Measurements from ENCODE around the gene HSCB. TPM values are rescaled to one million over a fixed set of nuclear protein-coding genes. Genes with fewer than 3 reads are reported as not detected.
"Not testable (repeated sequence)": the region's sequence is repeated elsewhere in the genome, so short reads cannot be mapped to it uniquely, and the experiment has no call there.

The HSCB gene
- total RNA-seq, 4 donors from 2014 or later: 14.2 to 28.1 (median 20.5) TPM

- TF ChIP-seq CTCF (IDR thresholded peaks at IDR 0.05) (no peak), EP300 (IDR thresholded peaks at IDR 0.05) (no peak), POLR2A (IDR thresholded peaks at IDR 0.05) (no peak), POLR2AphosphoS5 (IDR thresholded peaks at IDR 0.05) (no peak)
- no peaks in the 10 kb centered on the region for H3K36me3 ChIP-seq
- no peak overlapping the region for H3K27ac ChIP-seq
- no peaks in the 10 kb centered on the region for H3K9me3 ChIP-seq
- H3K27me3 ChIP-seq: no peaks in the 10 kb centered on the region
- H3K4me3 ChIP-seq: no peak overlapping the region
- DNase-seq (ENCODE audit: low spot score in 2 of 2): no peak
- 94% methylated on average over 6 of the region's 6 CpGs for WGBS
- no peaks in the 10 kb centered on the region for H3K4me1 ChIP-seq
These were observed 7.4 kb upstream of the HSCB start for GRCh38 chr22:28734393-28734792.

GRCh38 chr22:28736301-28737155, 5.3 kb upstream of the HSCB start:
- no peak overlapping the region for H3K27ac ChIP-seq
- no peak overlapping the region for H3K4me3 ChIP-seq
- WGBS: 74% methylated on average over 7 of the region's 7 CpGs
- no peaks in the 10 kb centered on the region for H3K9me3 ChIP-seq
- no peaks in the 10 kb centered on the region for H3K27me3 ChIP-seq
- DNase-seq (ENCODE audit: low spot score in 2 of 2): no peak
- TF ChIP-seq POLR2A (IDR thresholded peaks at IDR 0.05) (no peak), EP300 (IDR thresholded peaks at IDR 0.05) (no peak), POLR2AphosphoS5 (IDR thresholded peaks at IDR 0.05) (no peak), CTCF (IDR thresholded peaks at IDR 0.05) (no peak)
- H3K4me1 ChIP-seq: peaks cover 8% of the 10 kb centered on the region
- H3K36me3 ChIP-seq: no peaks in the 10 kb centered on the region

- Histone ChIP-seq H3K9me3 (no peaks in the 10 kb centered on the region), H3K4me3 (no peak overlapping the region), H3K36me3 (no peaks in the 10 kb centered on the region), H3K4me1 (peaks cover 10% of the 10 kb centered on the region), H3K27me3 (no peaks in the 10 kb centered on the region), H3K27ac (no peak overlapping the region)
- no peak for TF ChIP-seq EP300 (IDR thresholded peaks at IDR 0.05)
- TF ChIP-seq POLR2A (IDR thresholded peaks at IDR 0.05): no peak
- no peak for TF ChIP-seq CTCF (IDR thresholded peaks at IDR 0.05)
- TF ChIP-seq POLR2AphosphoS5 (IDR thresholded peaks at IDR 0.05): no peak
- 100% methylated on average over 3 of the region's 3 CpGs for WGBS
- DNase-seq (ENCODE audit: low spot score in 2 of 2): no peak
These were observed 4.1 kb upstream of the HSCB start for GRCh38 chr22:28737701-28738100.

DNA sequence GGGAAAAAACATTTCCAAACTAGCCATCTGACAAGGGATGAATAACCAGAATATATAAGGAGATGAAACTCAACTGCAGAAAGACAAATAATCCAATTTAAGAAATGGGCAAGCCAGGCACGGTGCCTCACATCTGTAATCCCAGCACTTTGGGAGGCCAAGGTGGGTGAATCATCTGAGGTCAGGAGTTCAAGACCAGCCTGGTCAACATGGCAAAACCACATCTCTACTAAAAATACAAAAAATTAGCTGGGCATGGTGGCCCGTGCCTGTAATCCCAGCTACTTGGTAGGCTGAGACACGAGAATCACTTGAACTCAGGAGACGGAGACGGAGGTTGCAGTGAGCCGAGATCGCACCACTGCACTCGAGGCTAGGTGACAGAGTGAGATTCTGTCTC, 3.0 kb upstream of the HSCB start:
- not testable (repeated sequence) for DNase-seq (ENCODE audit: low spot score in 2 of 2); H3K27ac ChIP-seq; H3K27me3 ChIP-seq; H3K4me3 ChIP-seq; H3K9me3 ChIP-seq; H3K36me3 ChIP-seq
- peaks cover 19% of the 10 kb centered on the region for H3K4me1 ChIP-seq
- WGBS: 88% methylated on average over 8 of the region's 8 CpGs

- WGBS: 4% methylated on average over 18 of the region's 18 CpGs
- Histone ChIP-seq H3K4me1 (peaks cover 19% of the 10 kb centered on the region), H3K36me3 (peaks cover 24% of the 10 kb centered on the region), H3K27me3 (no peaks in the 10 kb centered on the region), H3K4me3 (peak overlapping the region; percentile 96), H3K27ac (no peak overlapping the region), H3K9me3 (no peaks in the 10 kb centered on the region)
- DNase-seq (ENCODE audit: low spot score in 2 of 2): no peak
- no peak for TF ChIP-seq POLR2A (IDR thresholded peaks at IDR 0.05)
- no peak for TF ChIP-seq POLR2AphosphoS5 (IDR thresholded peaks at IDR 0.05)
- no peak for TF ChIP-seq CTCF (IDR thresholded peaks at IDR 0.05)
- no peak for TF ChIP-seq EP300 (IDR thresholded peaks at IDR 0.05)
These were observed 547 bp upstream of the HSCB start for GRCh38 chr22:28741200-28741784.

All from suprapubic skin (tissue), 4 donors.